HK-2 (cell line): Measurements from ENCODE around the gene PGM1.

ENCODE experiments used
- DNase-seq: peaks from one replicate; pipeline ENCODE4 v3.0.0-alpha.2; 2018; ENCODE audit not compliant: unreplicated experiment

The PGM1 gene

GRCh38 chr1:63601061-63601460, 7.8 kb downstream of the PGM1 start:
- no peak for DNase-seq

DNA sequence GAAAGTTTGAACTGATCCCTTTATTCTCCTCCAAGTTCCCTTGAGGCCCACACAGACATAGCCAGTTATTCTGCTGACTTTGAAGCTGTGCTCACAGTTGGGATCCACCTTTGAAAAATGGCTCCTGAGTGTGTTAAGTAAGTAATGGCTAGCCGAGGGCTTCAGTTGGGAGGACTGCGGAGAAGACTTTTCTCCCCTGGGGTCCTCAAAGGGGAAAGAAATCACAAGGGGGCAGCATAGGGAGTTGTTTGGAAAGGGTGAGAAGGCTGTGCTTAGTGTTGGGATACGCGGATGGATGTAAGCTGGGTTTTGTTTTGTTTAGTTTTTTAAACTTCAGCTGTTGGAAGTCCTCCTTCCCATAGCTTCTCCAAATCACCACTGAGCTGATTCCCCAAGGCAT, 8.3 kb downstream of the PGM1 start:
- DNase-seq: no peak

GRCh38 chr1:63601912-63602311, 8.7 kb downstream of the PGM1 start:
- no peak for DNase-seq

DNA sequence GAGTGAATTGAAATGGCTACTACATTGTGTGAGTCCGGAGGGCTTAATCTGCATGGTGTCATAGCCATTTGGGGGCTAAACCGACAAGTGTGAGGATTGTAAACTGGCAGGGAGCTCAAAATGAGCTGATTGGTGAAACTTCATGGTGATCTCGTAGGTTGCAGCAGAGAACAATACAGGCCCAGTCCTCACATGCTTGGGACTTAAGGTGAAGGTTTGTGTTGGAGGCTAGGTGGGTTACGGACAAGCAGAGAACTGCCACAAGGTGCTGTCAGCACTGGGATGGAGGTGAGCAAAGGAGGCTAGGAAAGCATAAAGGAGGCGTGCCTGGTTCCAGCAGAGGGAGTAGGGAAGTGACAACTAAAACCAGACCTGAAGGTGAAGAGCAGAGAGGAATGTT, 9.4 kb downstream of the PGM1 start:
- DNase-seq: no peak

- DNase-seq: no peak
These were observed 10.6 kb downstream of the PGM1 start for GRCh38 chr1:63603810-63604209.

DNA sequence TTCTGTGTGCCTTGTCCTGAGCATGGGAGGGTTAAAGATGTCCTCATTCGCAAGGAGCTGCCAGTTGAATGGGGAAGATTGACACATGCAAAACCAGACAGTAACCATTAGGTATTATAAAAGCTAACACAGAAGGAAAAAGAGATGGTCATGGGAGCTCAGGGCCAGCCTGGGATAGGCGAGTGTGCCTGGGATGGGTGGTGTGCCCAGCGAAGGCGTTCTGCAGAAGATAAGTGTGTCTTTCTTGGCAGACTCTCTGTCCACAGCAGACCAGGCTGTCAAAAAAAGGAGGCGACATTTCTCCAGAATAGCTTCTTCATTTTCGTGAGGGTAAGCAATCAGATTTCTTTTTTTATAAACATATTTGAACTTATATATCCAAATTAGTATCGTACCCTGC, 14.1 kb downstream of the PGM1 start:
- DNase-seq: no peak

DNA sequence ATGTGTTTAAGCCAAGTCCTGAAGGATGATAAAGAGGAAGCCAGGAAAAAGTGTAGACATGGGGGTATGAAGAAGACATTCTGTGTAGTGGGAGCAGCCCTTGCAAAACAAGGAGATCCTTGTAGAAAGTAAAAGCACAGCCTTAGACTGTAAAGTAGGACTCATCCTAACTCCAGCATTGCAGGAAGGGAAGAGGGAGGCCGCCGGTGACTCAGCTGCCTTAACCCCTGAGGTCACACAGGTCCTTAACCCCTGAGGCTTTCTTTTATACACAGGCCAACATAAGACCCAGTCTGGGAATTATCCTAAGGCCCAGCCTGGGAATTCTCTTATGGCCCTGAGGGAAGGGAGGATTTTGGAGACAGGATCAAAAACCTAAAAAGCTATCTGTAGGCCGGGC, 18.0 kb downstream of the PGM1 start:
- DNase-seq: peak; percentile 31

GRCh38 chr1:63612564-63612963, 19.4 kb downstream of the PGM1 start:
- DNase-seq: no peak

DNA sequence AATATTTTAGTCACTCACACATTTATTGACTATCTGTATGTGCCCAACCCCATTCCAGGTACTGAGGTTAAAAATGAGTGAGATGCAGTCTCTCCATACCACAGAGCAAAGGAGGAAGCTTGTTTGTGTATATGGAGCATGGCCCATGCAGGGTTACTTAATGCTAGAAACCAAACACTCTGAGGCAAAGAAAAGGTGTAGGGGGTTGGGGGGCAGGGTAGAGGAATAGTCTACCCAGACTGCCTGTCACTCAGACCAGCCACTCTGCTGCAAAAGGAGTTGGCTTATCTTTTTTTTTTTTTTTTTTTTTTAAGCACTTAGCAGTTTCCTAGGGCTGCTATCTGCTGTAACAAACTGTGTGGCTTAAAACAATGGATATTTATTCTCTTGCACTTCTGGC, 19.8 kb downstream of the PGM1 start:
- DNase-seq: no peak

GRCh38 chr1:63615768-63616420, 22.7 kb downstream of the PGM1 start:
- peak; percentile 63 for DNase-seq

- no peak for DNase-seq
These were observed 24.2 kb downstream of the PGM1 start for GRCh38 chr1:63617450-63617849.

GRCh38 chr1:63618011-63618410, 24.8 kb downstream of the PGM1 start:
- DNase-seq: no peak

DNA sequence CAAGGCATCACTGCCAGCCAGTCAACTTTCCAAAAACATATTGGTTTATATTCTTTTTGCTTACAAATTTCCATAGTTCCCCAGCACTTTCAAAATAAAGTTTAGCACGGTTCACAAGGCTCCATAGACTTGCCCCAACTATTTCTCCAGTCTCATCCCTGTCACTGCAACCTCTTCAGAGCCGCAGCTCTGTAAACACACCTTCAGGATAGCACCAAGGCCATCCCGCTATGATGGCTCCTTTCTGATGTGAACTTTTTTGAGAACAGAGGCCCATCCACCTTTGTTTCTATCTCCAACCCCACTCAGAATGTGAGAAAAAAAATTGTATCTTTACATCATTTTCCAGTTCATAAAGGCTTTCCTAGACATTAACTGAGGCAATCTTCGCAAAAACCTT, 26.3 kb downstream of the PGM1 start:
- no peak for DNase-seq

- no peak for DNase-seq
These were observed 27.5 kb downstream of the PGM1 start for GRCh38 chr1:63620671-63621070.

DNA sequence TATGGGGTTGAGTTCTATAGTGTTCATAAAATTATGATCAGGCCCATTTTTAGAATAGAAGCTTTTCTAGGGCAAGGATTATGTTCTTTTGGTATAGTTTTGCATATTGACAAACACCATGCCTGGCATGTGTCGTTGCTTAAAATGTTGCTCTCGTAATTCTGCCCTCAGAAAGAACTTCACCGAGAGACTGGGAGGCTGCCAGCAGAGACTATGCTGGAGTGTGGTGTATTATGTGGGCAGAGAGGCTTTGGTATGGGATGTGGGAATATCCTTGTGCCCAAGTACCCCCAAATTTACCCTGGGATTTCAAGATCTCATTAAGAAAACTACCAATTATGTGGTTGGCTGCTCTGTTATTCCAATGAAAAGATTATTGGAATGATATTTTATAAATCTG, 27.9 kb downstream of the PGM1 start:
- DNase-seq: no peak

DNA sequence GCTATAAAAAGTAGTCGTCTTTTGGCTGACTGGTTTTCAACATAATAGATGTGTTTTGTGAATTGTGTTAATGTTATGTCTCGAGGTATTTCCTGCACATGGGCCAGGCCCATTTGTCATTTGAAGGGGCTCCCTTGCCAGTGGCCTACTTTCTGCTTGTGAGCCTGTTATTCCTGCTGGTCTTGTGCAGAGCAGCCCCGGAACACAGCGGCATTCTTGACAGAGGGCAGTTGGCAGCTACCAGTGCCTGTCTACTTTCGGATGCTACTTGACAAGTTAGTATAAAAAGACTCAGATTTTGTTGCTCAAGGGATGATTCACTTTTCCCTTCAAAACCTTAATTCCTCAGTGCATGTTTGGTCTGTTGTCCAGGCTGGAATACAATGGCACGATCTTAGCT, 28.5 kb downstream of the PGM1 start:
- no peak for DNase-seq

DNA sequence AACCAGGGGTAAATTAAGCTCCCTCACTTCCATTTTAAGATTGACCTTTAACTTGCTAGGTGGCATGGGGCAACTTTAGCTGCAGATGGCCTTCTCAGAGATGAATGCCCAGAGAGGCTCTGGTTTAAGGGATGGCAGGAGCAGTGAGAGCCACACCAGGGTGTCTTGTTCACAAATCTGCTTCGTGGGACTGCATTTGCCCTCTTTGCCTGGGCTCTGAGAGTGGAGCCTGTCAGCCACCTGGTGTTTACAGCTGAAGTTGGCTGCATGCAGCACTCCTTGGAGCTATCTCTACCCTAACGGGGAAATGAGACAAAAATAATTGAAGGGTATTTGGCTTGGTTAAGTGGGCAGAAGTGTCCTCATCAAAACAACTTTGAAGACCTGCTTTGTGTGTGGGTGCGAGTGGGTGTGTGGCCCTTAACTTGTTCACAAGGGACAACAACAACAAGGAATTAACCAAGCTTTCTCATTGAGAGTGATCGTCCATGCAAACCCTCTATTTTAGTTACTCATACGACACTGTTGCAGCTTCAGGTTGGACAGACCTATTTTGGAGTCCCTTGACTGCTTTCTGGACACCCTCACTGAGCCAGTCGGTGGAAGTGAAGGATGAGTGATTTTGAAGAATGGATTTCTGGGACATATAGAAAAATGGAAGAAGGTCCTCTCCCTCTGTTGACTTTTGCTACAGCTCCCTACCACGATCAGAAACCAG, 29.8 kb downstream of the PGM1 start:
- no peak for DNase-seq

GRCh38 chr1:63623952-63624351, 30.7 kb downstream of the PGM1 start:
- no peak for DNase-seq

GRCh38 chr1:63624911-63625310, 31.7 kb downstream of the PGM1 start:
- no peak for DNase-seq

DNA sequence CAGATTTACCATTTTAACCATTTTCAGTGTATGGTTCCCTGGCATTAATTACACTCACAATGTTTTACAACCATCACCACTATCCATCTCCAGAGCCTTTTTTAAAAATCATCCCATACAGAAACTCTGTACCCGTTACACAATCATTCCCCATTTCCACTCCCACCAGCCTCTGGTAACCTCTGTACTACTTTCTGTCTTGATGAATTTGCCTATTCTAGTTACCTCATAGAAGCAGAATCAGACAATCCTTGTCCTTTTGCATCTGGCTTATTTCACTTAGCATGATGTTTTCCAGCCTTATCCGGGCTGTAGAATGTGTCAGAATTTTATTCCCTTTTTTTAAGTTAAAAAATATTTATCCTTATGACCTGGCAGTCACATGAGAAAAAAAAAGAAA, 33.0 kb downstream of the PGM1 start:
- DNase-seq: no peak

GRCh38 chr1:63628607-63629006, 35.4 kb downstream of the PGM1 start:
- DNase-seq: no peak

GRCh38 chr1:63630238-63630637, 37.0 kb downstream of the PGM1 start:
- no peak for DNase-seq

- DNase-seq: no peak
These were observed 37.5 kb downstream of the PGM1 start for GRCh38 chr1:63630666-63631065.

DNA sequence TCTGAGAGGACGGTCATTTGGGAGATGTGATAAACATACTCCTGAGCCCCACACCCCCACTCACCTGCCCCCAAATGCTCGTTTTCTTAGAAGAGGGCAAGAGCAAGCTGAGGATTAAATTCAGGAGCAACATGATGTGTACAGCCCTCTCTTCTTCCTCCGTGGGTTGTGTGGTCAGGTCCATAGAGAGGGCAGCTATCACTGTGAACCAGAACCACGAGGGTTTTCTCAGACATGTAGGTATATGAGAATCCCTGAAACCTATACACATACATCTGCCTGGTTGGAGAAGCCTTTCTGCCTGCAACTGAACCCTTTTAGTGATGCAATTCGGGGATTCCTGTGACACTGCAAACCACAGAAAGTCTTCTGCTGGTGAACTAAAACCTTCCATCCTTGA, 38.9 kb downstream of the PGM1 start:
- DNase-seq: no peak
